ENCODE data around the gene CAMLG.
"Not testable (repeated sequence)": the region's sequence is repeated elsewhere in the genome, so short reads cannot be mapped to it uniquely, and the experiment has no call there.

CAMLG gene

DNA sequence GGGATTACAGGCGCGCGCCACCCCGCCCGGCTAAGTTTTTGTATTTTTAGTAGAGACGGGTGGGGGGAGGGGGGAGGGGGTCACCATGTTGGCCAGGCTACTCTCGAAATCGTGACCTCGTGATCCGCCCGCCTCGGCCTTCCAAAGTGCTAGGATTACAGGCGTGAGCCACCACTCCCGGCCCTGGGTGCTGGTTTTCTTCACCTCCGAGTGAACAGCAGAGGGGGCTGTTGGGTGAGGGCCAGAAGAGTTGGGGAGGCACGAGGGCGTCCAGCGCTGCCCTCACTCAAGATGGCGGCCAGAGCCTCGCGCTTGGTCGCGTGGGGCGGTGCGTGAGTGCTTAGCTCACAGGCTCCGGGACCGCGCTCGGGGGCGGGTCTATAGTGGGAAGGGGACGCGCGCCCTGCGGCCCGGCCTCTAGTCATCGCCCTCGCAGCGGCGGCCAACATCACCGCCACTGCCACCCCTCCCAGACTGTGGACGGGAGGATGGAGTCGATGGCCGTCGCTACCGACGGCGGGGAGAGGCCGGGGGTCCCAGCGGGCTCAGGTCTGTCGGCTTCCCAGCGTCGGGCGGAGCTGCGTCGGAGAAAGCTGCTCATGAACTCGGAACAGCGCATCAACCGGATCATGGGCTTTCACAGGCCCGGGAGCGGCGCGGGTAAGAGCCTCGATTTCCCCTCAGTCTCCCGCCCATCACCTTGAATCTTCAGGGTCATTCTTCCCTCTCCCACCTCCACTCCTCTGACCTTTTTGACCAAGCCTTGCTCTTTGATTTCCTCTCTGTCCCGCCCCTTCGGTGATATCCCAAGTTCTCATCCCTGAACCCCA lies at the start of gene CAMLG:
TSS of gene CAMLG (plus strand) at position 416 of the 830 bp plus-strand sequence. CDS start at position 489, 73 bp downstream.
- DNase-seq = peak; percentile 96 to 97

DNA sequence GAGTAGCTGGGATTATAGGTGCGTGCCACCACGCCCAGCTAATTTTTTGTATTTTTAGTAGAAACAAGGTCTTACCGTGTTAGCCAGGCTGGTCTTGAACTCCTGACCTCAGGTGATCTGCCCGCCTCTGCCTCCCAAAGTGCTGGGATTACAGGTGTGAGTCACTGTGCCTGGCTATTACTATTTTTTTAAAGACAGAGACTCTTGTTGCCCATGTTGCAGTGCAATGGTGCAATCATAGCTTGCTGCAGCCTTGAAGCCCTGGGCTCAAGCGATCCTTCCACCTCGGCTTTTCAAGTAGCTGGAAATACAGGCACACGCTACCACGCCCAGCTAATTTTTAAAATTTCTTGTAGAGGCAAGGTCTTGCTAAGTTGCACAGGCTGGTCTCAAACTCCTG lies 48.2 kb upstream of the CAMLG start:
- DNase-seq = not testable (repeated sequence)

GRCh38 chr5:134692722-134693121 lies 45.6 kb upstream of the CAMLG start:
- DNase-seq = no peak

- no peak for DNase-seq
Observed at GRCh38 chr5:134708301-134708700, 30.0 kb upstream of the CAMLG start.

GRCh38 chr5:134714120-134714519 lies 24.2 kb upstream of the CAMLG start:
- DNase-seq = no peak

DNA sequence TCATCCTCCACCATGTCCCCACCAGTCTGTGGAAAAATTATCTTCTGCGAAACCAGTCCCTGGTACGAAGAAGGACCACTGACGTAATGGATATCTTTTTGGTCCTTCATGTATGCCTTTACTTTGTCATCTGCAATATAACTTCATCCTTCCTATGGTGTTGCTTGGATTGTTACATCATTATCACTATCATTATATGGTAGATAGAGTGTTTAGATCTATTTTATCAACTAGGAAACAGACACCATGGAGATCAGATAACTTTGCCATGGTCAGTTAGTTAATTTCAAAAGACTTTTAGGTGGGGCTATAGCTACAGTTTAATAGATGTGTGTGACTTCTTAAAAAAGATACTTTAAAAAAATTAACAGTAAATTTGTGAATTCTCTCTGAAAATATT lies 23.8 kb upstream of the CAMLG start:
- DNase-seq = no peak

DNA sequence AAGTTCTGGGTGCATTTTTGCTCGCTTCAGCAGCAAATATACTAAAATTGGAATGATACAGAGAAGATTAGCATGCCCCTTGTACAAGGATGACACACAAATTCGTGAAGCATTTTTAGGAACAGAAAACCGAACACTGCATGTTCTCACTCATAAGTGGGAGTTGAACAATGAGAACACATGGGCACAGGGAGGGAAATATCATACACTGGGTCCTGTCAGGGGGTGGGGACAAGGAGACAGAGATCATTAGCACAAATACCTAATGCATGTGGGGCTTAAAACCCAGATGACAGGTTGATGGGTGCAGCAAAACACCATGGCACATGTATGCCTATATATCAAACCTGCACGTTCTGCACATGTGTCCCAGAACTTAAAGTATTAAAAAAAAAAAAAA lies 22.9 kb upstream of the CAMLG start:
- DNase-seq = not testable (repeated sequence)

DNA sequence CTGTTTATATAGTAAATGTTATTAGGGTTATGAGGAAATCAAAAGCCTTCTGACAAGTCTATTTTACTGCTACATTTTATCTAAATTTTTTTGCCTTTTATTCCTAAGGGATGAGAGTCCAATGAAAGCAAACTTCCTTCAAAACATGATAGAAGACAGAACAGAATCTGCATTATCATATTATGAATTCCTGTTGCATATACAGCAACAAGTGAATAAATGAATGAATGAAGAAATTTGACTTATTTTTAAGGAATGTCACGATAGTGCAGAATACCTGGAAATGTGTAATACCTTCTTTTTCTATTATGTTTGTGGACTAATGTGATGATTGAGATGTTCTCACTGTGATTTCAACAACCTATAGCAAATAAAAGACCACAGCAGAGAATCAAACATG lies 13.5 kb upstream of the CAMLG start:
- DNase-seq = no peak

- DNase-seq = no peak
Observed at GRCh38 chr5:134732819-134733218, 5.5 kb upstream of the CAMLG start.

DNA sequence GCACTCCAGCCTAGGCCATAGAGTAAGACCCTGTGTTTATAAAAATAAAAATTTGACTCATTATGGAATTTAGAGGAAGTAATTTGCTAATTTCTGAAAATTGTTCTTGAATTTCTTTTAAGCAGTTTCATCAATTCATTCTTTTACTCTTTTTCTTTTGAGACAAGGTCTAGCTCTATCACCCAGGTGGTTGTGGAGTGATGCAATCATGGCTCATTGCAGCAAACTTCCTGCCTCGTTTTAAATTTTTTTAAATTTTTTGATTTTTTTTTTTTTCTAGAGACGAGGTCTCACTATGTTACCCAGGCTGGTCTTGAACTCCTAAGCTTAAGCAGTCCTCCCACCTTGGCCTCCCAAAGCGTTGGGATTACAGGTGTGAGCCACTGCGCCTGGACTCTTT lies 3.1 kb upstream of the CAMLG start:
- no peak for DNase-seq

GRCh38 chr5:134736173-134736812 lies 2.1 kb upstream of the CAMLG start:
- DNase-seq = no peak

GRCh38 chr5:134738963-134739661 lies 764 bp downstream of the CAMLG start:
- DNase-seq = peak in 1 of 2 experiments; percentile 6

DNA sequence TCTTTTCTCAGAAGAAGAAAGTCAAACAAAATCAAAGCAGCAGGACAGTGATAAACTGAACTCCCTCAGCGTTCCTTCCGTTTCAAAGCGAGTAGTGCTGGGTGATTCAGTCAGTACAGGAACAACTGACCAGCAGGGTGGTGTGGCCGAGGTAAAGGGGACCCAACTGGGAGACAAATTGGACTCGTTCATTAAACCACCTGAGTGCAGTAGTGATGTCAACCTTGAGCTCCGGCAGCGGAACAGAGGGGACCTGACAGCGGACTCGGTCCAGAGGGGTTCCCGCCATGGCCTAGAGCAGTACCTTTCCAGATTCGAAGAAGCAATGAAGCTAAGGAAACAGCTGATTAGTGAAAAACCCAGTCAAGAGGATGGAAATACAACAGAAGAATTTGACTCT lies 2.7 kb downstream of the CAMLG start:
- no peak for DNase-seq

GRCh38 chr5:134742134-134742533 lies 3.8 kb downstream of the CAMLG start:
- no peak for DNase-seq

DNA sequence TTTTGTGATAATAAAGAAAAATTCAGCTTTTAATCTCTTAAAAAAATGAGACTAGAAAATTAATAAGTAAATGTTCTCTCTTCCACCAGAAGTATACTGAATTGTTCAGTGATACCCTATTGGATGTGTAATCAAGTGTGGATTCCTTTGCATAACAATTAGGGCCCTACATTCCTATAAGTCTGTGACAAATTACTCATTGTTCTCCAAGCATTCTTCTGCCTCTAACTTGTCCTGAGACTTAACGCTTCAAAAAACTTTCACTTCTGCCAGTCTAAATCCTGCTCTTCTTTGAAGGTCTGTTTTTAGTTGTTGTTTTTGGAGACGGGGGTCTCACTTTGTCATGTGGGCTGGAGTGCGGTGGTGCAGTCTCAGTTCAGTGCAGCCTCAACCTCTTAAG lies 11.1 kb downstream of the CAMLG start:
- no peak for DNase-seq

DNA sequence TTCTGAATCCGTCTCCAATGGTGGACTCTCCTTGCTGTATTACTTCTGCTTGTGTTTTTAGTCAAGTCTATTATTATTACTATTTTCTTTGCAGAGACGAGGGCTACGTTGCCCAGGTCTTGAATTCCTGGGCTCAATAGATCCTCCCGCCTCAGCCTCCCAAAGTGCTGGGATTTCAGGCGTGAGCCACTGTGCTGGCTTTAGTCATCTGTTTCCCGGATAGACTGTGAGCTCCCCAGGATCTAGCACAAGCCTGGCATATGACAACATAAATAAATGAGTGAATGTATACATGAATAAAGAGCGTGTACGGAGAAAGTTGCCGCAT lies 19.8 kb downstream of the CAMLG start:
- DNase-seq = no peak

GRCh38 chr5:134758504-134759341 lies 20.4 kb downstream of the CAMLG start, which contains the start of gene DDX46:
DDX46 (plus strand) TSS chr5:134758779; CDS start chr5:134758939, 160 bp downstream.
- DNase-seq = peak; percentile 91 to 94

DNA sequence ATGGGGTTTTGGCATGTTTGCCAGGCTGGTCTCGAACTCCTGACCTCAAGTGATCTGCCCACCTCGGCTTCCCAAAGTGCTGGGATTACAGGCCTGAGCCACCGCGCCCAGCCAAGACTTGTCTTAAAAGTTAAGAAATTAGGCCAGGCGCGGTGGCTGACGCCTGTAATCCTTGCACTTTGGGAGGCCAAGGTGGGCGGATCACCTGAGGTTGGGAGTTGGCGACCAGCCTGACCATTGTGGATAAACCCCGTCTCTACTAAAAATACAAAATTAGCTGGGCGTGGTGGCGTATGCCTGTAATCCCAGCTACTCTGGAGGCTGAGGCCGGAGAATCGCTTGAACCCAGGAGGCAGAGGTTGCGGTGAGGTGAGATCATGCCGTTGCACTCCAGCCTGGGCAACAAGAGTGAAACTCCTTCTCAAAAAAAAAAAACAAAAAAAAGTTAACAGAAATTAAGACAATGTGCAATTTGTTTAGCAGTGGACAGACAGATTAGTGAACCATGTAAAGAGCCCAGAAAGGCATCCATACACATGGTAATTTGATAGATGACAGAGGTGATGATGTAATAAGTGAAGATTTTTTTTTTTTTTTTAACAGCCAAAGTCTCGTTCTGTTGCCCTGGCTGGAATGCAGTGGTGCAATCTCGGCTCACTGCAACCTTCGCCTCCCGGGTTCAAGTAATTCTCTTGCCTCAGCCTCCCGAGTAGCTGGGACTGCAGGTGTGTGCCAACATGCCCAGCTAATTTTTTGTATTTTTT lies 29.4 kb downstream of the CAMLG start:
- DNase-seq = not testable (repeated sequence)

GRCh38 chr5:134769206-134769605 lies 30.9 kb downstream of the CAMLG start:
- no peak for DNase-seq

GRCh38 chr5:134772461-134773125 lies 34.2 kb downstream of the CAMLG start:
- no peak for DNase-seq

GRCh38 chr5:134777366-134777765 lies 39.0 kb downstream of the CAMLG start:
- DNase-seq = no peak
